Astrocyte (in vitro differentiated cells and primary cell): Measurements from ENCODE around the gene SPC25. TPM values are rescaled to one million over a fixed set of nuclear protein-coding genes. Genes with fewer than 3 reads are reported as not detected.

Experiments
- DNase-seq: peaks from one replicate; pipeline ENCODE4 v3.0.0-alpha.2; 2010; ENCODE audit warnings: low read depth
- FAIRE-seq: peaks from 2 replicates; lab custom pipeline; 2011; peaks lifted over from hg19 to GRCh38; lab: Jason Lieb, UNC
- H2AFZ ChIP-seq: 2 replicates; pipeline ENCODE4 v1.6.0; 2012; ENCODE audit warnings: low read depth, low read length, inconsistent platforms
- H3K27ac ChIP-seq: 2 replicates; pipeline ENCODE4 v1.5.1; 2011; ENCODE audit warnings: low read depth, low read length, inconsistent platforms
- H3K27me3 ChIP-seq: 2 replicates; pipeline ENCODE4 v1.6.0; 2011; ENCODE audit warnings: low read length, inconsistent platforms; ENCODE audit not compliant: insufficient read depth
- H3K36me3 ChIP-seq: 2 replicates; pipeline ENCODE4 v1.5.1; 2011; ENCODE audit warnings: low read length, inconsistent platforms; ENCODE audit not compliant: insufficient read depth
- H3K4me1 ChIP-seq: 2 replicates; pipeline ENCODE4 v1.5.1; 2011; ENCODE audit warnings: low read length, inconsistent platforms; ENCODE audit not compliant: insufficient read depth
- H3K4me2 ChIP-seq: 2 replicates; pipeline ENCODE4 v1.6.0; 2012; ENCODE audit warnings: low read length, inconsistent platforms
- H3K4me3 ChIP-seq: 2 replicates; pipeline ENCODE4 v1.5.1; 2011; ENCODE audit warnings: low read depth, mild to moderate bottlenecking, low read length, inconsistent platforms; ENCODE audit not compliant: insufficient read depth
- H3K79me2 ChIP-seq: 2 replicates; pipeline ENCODE4 v1.6.0; 2012; ENCODE audit warnings: mild to moderate bottlenecking, low read length, inconsistent platforms; ENCODE audit not compliant: insufficient read depth
- H3K9ac ChIP-seq: 2 replicates; pipeline ENCODE4 v1.6.0; 2012; ENCODE audit warnings: mild to moderate bottlenecking, low read length, inconsistent platforms
- H3K9me3 ChIP-seq: 2 replicates; pipeline ENCODE4 v1.5.1; 2012; ENCODE audit warnings: low read depth, mild to moderate bottlenecking, low read length, inconsistent platforms; ENCODE audit not compliant: insufficient read depth
- H4K20me1 ChIP-seq: 2 replicates; pipeline ENCODE4 v1.6.0; 2012; ENCODE audit warnings: low read length, inconsistent platforms; ENCODE audit not compliant: insufficient read depth
- H3K27ac Mint-ChIP-seq: one replicate; pipeline ENCODE4 v1.8.0; 2021; ENCODE audit warnings: mild to moderate bottlenecking, mixed read lengths; ENCODE audit not compliant: unreplicated experiment
- H3K27me3 Mint-ChIP-seq: one replicate; pipeline ENCODE4 v1.8.0; 2021; ENCODE audit warnings: low read depth, mixed read lengths; ENCODE audit not compliant: unreplicated experiment
- H3K36me3 Mint-ChIP-seq: one replicate; pipeline ENCODE4 v1.8.0; 2021; ENCODE audit warnings: low read depth, mixed read lengths; ENCODE audit not compliant: unreplicated experiment
- H3K4me1 Mint-ChIP-seq: one replicate; pipeline ENCODE4 v1.8.0; 2021; ENCODE audit warnings: low read depth, mixed read lengths; ENCODE audit not compliant: unreplicated experiment
- H3K4me3 Mint-ChIP-seq: one replicate; pipeline ENCODE4 v1.8.0; 2021; ENCODE audit warnings: mild to moderate bottlenecking, moderate library complexity, mixed read lengths; ENCODE audit not compliant: unreplicated experiment
- H3K9me3 Mint-ChIP-seq: one replicate; pipeline ENCODE4 v1.8.0; 2021; ENCODE audit warnings: mild to moderate bottlenecking, mixed read lengths; ENCODE audit not compliant: unreplicated experiment
- EZH2 ChIP-seq: IDR thresholded peaks from 2 replicates; pipeline ENCODE4 v1.6.1; 2012; ENCODE audit warnings: mild to moderate bottlenecking, low read length, inconsistent platforms; ENCODE audit not compliant: insufficient read depth
- total RNA-seq: library from RNA; stranded (reverse); gene quantifications from 2 replicates; pipeline ENCODE4 v1.2.1, GENCODE V29; 2021
- TF ChIP-seq, protein P1 (sequence below): IDR thresholded peaks from 2 replicates; pipeline ENCODE4 v1.5.1; 2011; ENCODE audit warnings: low read depth, mild to moderate bottlenecking, inconsistent platforms, low read length, moderate library complexity; ENCODE audit not compliant: insufficient read depth

Gene SPC25
- total RNA-seq, 1 donor from 2014 or later, result 1.6 TPM

DNA sequence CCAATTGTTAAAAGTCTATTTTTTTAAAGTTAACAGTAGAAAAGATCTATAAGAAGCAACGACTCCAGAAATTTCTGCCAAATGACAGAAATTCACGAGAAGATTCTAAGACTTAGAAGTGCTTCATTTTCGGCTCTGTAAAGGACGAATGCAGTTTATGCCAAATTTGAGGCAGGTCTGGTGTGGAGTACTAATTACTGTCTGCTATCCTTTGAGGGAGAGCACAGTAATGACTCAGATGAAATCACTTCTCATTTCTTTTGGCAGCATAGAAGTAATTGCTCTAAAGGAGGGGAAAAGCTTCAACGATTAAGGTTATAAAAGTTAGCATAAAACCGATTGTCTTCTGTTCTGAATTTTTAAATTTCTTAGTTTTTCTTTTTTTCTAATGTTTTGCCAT, 22.2 kb upstream of the SPC25 start:
- peak overlapping the region; percentile 88 for H2AFZ ChIP-seq
- DNase-seq, result peak; percentile 20

DNA sequence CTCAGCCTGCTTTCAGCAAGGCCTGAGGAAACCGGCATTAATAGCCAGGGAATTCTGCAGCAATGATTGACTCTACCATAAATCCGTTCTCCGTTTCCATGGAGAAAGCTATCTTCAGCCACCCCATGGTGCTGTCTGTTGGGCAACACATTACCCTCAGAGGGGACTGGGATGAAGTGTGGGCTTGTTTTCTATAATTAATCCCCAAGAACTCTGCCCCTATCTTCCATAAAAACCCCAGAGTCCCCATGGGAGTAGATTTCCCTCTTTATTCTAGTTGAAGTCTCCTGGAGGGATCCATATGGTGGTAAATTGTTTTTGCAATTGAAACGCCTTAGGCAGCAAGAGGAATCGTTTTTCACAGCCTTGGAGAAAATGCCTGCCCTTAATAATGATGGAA, 20.1 kb upstream of the SPC25 start:
- H3K4me1 Mint-ChIP-seq, result no peaks in the 10 kb centered on the region
- no peaks in the 10 kb centered on the region for H3K36me3 Mint-ChIP-seq
- no peak overlapping the region for H2AFZ ChIP-seq
- no peaks in the 10 kb centered on the region for H3K36me3 ChIP-seq
- H3K27me3 Mint-ChIP-seq, result peaks cover 11% of the 10 kb centered on the region
- H3K27ac ChIP-seq, result no peak overlapping the region
- H3K27me3 ChIP-seq, result peaks cover 5% of the 10 kb centered on the region
- no peak overlapping the region for H3K4me3 ChIP-seq
- H3K9me3 ChIP-seq, result no peaks in the 10 kb centered on the region
- TF ChIP-seq, protein P1, sequence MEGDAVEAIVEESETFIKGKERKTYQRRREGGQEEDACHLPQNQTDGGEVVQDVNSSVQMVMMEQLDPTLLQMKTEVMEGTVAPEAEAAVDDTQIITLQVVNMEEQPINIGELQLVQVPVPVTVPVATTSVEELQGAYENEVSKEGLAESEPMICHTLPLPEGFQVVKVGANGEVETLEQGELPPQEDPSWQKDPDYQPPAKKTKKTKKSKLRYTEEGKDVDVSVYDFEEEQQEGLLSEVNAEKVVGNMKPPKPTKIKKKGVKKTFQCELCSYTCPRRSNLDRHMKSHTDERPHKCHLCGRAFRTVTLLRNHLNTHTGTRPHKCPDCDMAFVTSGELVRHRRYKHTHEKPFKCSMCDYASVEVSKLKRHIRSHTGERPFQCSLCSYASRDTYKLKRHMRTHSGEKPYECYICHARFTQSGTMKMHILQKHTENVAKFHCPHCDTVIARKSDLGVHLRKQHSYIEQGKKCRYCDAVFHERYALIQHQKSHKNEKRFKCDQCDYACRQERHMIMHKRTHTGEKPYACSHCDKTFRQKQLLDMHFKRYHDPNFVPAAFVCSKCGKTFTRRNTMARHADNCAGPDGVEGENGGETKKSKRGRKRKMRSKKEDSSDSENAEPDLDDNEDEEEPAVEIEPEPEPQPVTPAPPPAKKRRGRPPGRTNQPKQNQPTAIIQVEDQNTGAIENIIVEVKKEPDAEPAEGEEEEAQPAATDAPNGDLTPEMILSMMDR, result no peak
- no peak for TF ChIP-seq EZH2
- H3K4me1 ChIP-seq, result no peaks in the 10 kb centered on the region
- no peak overlapping the region for H3K4me3 Mint-ChIP-seq
- FAIRE-seq (no peak), DNase-seq (no peak)
- no peaks in the 10 kb centered on the region for H3K9me3 Mint-ChIP-seq
- no peaks in the 10 kb centered on the region for H3K79me2 ChIP-seq
- no peak overlapping the region for H3K27ac Mint-ChIP-seq
- no peak overlapping the region for H3K9ac ChIP-seq
- no peak overlapping the region for H3K4me2 ChIP-seq
- H4K20me1 ChIP-seq, result no peaks in the 10 kb centered on the region

More for the DNA sequence above, 22.2 kb upstream of the SPC25 start:
- Histone ChIP-seq H3K4me1 (no peaks in the 10 kb centered on the region), H3K27me3 (peaks cover 5% of the 10 kb centered on the region), H3K9me3 (no peaks in the 10 kb centered on the region), H3K9ac (peak overlapping the region; percentile 19), H3K36me3 (no peaks in the 10 kb centered on the region), H3K27ac (no peak overlapping the region), H4K20me1 (no peaks in the 10 kb centered on the region), H3K4me3 (peak overlapping the region; percentile 60), H3K4me2 (peak overlapping the region; percentile 92), H3K79me2 (no peaks in the 10 kb centered on the region)
- H3K9me3 Mint-ChIP-seq, result peaks cover 5% of the 10 kb centered on the region
- H3K36me3 Mint-ChIP-seq, result no peaks in the 10 kb centered on the region
- FAIRE-seq, result no peak
- peaks cover 11% of the 10 kb centered on the region for H3K27me3 Mint-ChIP-seq
- H3K4me3 Mint-ChIP-seq, result no peak overlapping the region
- no peak for TF ChIP-seq EZH2
- TF ChIP-seq, protein P1, result no peak
- H3K27ac Mint-ChIP-seq, result no peak overlapping the region
- no peaks in the 10 kb centered on the region for H3K4me1 Mint-ChIP-seq

DNA sequence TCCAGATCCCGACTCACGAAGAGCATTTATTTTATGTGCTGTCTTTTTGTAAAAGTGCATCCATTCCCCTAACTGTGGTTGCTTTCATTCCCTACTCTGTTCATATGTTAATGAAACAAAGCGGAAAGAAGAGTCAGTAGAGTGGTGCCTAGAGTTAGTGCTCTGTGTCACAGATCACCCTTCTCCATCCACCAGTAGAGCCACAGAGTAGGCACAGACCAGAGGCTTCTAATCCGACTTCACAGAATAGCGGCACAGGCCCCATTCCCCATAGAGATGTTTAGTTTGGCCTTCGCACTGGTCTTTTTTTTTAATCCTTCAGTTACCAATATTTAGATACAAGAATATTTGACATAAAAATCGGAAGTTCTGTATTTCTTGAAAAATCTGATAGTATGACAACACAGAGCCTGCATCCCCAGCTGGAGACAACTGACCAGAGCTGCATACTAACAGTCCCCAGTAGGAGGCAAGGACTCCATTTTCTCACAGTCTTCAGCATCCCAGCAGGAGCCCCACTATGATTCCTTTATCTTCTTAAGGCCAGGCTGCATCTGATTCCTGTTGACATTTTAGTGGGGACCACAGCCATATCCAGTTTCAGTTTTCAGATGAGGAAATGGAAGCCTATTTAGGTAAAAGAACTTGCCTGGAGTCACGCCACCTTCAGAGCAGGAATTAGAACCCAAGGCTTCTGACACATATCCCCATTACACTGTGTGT, 17.9 kb upstream of the SPC25 start:
- Histone ChIP-seq H3K4me1 (no peaks in the 10 kb centered on the region), H3K36me3 (no peaks in the 10 kb centered on the region), H3K9me3 (no peaks in the 10 kb centered on the region), H3K27me3 (peaks cover 3% of the 10 kb centered on the region), H3K4me2 (no peak overlapping the region), H2AFZ (no peak overlapping the region), H4K20me1 (no peaks in the 10 kb centered on the region), H3K27ac (no peak overlapping the region), H3K4me3 (no peak overlapping the region), H3K9ac (no peak overlapping the region), H3K79me2 (no peaks in the 10 kb centered on the region)
- no peaks in the 10 kb centered on the region for H3K4me1 Mint-ChIP-seq
- no peak overlapping the region for H3K4me3 Mint-ChIP-seq
- peaks cover 11% of the 10 kb centered on the region for H3K27me3 Mint-ChIP-seq
- H3K9me3 Mint-ChIP-seq, result no peaks in the 10 kb centered on the region
- no peak overlapping the region for H3K27ac Mint-ChIP-seq
- no peaks in the 10 kb centered on the region for H3K36me3 Mint-ChIP-seq
- DNase-seq (no peak), FAIRE-seq (no peak)
- no peak for TF ChIP-seq EZH2
- TF ChIP-seq, protein P1, result no peak
